Upper lobe of left lung (tissue), 6 donors: ENCODE measurements around the gene MYOF. TPM values are rescaled to one million over a fixed set of nuclear protein-coding genes. Genes with fewer than 3 reads are reported as not detected.
A peak's percentile ranks its signal among the peaks of the same experiment; 100 is the strongest.

Experiments
- ATAC-seq, 2 donors: fragments of 200-7000 bp; cut with Tn5 transposase; one replicate each; pipeline ENCODE4 v1.9.1; 2022; ENCODE audit warnings: mild to moderate bottlenecking in 2 of 2, moderate library complexity in 2 of 2; ENCODE audit not compliant: low FRiP score in 2 of 2
- DNase-seq, 2 donors: peaks; one replicate each; pipeline ENCODE4 v3.0.0-alpha.2; 2019 to 2020
- H3K27ac ChIP-seq, 4 donors: fragments of 200-600 bp; sonication (generic); one replicate each; pipeline ENCODE4 v1.5.1; 2016 to 2019
- H3K27me3 ChIP-seq, 4 donors: fragments of 200-600 bp; sonication (generic); one replicate each; pipeline ENCODE4 v1.5.1; 2017 to 2019
- H3K36me3 ChIP-seq, 4 donors: fragments of 200-600 bp; sonication (generic); one replicate each; pipeline ENCODE4 v1.5.1; 2016 to 2019
- H3K4me1 ChIP-seq, 4 donors: fragments of 200-600 bp; sonication (generic); one replicate each; pipeline ENCODE4 v1.5.1; 2018 to 2019
- H3K4me3 ChIP-seq, 4 donors: fragments of 200-600 bp; sonication (generic); one replicate each; pipeline ENCODE4 v1.5.1; 2017 to 2019; ENCODE audit warnings: mild to moderate bottlenecking in 2 of 4, moderate library complexity in 1 of 4
- H3K9me3 ChIP-seq, 4 donors: fragments of 200-600 bp; sonication (generic); one replicate each; pipeline ENCODE4 v1.5.1; 2018 to 2019
- EP300 ChIP-seq, 4 donors: sonication (generic); formaldehyde crosslinking; IDR thresholded peaks; one replicate each; pipeline ENCODE4 v1.5.1; 2017; ENCODE audit warnings: antibody characterized with exemption in 4 of 4, control low read depth in 2 of 4
- POLR2A ChIP-seq, 4 donors: fragments of 450-650 bp; IDR thresholded peaks; one replicate each; pipeline ENCODE4 v1.5.1; 2016 to 2017; ENCODE audit warnings: antibody characterized with exemption in 4 of 4, mild to moderate bottlenecking in 2 of 4
- POLR2AphosphoS5 ChIP-seq, 2 donors: sonication (generic); formaldehyde crosslinking; IDR thresholded peaks; one replicate each; pipeline ENCODE4 v1.5.1; 2017; ENCODE audit warnings: antibody characterized with exemption in 2 of 2
- WGBS, 2 donors: methylation state at CpG; one replicate each; pipeline ENCODE4 v1.1.5; 2017 to 2018; 5-methylcytosine and 5-hydroxymethylcytosine counted together
- total RNA-seq, 6 donors: library from RNA; depleted of rRNA in 4 of 6; stranded (reverse); fragments of >200 nt in 4 of 6; gene quantifications; one replicate each; pipeline versions ENCODE4 v1.1.0 to v1.2.1, GENCODE V29; 2016 to 2021
- TF ChIP-seq, protein P1 (sequence below), 6 experiments: fragments of 450-650 bp in 4 of 6; fragments of 200-600 bp in 2 of 6; sonication (generic) in 2 of 6; IDR thresholded peaks; one replicate each; pipeline ENCODE4 v1.5.1; 2016 to 2019; ENCODE audit warnings: antibody characterized with exemption in 6 of 6
- donor health status: DM: no; HTN: no; CAD: no; lungs with moderate emphysema.
- donor health status: DM: no; HTN: yes; CAD: no; lungs with severe emphysema.

The MYOF gene
- total RNA-seq, 6 donors from 2014 or later = 83.9 to 168 (median 129) TPM

DNA sequence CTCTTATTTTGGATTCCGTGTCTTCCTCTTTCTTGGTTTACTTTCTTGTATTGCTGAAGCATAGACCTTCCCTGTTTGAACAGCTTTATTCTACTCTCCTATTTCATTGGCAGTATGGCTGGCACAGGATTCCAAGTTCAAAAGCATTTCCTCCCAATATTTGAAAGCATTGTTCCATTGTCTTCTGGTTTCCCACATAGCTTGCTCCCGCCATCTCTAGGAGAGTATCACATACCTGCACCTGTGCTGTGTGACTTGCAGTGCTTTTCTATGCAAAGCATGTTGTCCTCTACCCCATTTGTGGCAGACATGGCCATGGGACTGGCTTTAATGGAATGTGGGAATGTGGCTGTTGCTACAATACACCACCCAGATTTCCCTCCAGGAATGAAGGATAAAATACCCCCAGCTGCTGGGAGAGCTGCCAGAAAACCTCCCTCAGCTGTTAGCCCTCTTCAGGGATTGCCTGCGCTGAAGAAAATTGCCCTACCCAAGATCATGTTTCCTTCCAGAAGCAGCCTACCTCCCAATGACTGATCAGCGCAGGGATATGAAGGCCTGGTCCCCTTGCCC lies 6.9 kb upstream of the MYOF start:
- 79 to 88% methylated on average over 3 to 4 of the region's 4 CpGs for WGBS, 2 donors

DNA sequence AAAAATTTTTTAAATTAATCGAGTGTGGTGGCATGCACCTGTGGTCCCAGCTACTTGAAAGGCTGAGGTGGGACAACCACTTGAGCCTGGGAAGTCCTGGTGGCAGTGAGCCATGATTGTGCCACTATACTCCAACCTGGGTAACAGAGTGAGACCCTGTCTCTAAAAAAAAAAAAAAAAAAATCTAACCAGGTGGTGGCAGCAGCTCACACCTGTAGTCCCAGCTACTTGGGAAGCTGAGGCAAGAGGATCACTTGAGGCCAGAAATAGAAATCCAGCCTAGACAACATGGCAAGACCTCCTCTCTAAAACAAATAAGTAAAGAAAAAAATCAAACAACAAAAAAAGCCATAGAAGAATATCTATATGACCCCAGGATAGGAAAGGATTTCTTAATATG lies 3.6 kb upstream of the MYOF start:
- H3K36me3 ChIP-seq = no peaks in the 10 kb centered on the region
- TF ChIP-seq POLR2AphosphoS5 (IDR thresholded peaks at IDR 0.05) (no peak), EP300 (IDR thresholded peaks at IDR 0.05) (no peak), POLR2A (IDR thresholded peaks at IDR 0.05) (no peak)
- TF ChIP-seq, protein P1, sequence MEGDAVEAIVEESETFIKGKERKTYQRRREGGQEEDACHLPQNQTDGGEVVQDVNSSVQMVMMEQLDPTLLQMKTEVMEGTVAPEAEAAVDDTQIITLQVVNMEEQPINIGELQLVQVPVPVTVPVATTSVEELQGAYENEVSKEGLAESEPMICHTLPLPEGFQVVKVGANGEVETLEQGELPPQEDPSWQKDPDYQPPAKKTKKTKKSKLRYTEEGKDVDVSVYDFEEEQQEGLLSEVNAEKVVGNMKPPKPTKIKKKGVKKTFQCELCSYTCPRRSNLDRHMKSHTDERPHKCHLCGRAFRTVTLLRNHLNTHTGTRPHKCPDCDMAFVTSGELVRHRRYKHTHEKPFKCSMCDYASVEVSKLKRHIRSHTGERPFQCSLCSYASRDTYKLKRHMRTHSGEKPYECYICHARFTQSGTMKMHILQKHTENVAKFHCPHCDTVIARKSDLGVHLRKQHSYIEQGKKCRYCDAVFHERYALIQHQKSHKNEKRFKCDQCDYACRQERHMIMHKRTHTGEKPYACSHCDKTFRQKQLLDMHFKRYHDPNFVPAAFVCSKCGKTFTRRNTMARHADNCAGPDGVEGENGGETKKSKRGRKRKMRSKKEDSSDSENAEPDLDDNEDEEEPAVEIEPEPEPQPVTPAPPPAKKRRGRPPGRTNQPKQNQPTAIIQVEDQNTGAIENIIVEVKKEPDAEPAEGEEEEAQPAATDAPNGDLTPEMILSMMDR (IDR thresholded peaks at IDR 0.05) = no peak
- H3K9me3 ChIP-seq = no peaks in the 10 kb centered on the region
- WGBS, 2 donors = 45 to 50% methylated on average over 1 of the region's 1 CpG
- H3K27me3 ChIP-seq = no peaks in the 10 kb centered on the region
- no peak for ATAC-seq
- H3K4me3 ChIP-seq = no peak overlapping the region
- H3K4me1 ChIP-seq = peaks cover 0 to 5% (median 1%) of the 10 kb centered on the region in 4 donors
- no peak for DNase-seq
- H3K27ac ChIP-seq = no peak overlapping the region

More for the DNA sequence above, 6.9 kb upstream of the MYOF start:
- Histone ChIP-seq H3K4me3 (no peak overlapping the region), H3K27me3 (no peaks in the 10 kb centered on the region), H3K9me3 (no peaks in the 10 kb centered on the region), H3K36me3 (no peaks in the 10 kb centered on the region), H3K4me1 (no peaks in the 10 kb centered on the region), H3K27ac (no peak overlapping the region)
- no peak for ATAC-seq
- TF ChIP-seq POLR2A (IDR thresholded peaks at IDR 0.05) (no peak), EP300 (IDR thresholded peaks at IDR 0.05) (no peak), POLR2AphosphoS5 (IDR thresholded peaks at IDR 0.05) (no peak)
- TF ChIP-seq, protein P1 (IDR thresholded peaks at IDR 0.05) = no peak
- DNase-seq = no peak

DNA sequence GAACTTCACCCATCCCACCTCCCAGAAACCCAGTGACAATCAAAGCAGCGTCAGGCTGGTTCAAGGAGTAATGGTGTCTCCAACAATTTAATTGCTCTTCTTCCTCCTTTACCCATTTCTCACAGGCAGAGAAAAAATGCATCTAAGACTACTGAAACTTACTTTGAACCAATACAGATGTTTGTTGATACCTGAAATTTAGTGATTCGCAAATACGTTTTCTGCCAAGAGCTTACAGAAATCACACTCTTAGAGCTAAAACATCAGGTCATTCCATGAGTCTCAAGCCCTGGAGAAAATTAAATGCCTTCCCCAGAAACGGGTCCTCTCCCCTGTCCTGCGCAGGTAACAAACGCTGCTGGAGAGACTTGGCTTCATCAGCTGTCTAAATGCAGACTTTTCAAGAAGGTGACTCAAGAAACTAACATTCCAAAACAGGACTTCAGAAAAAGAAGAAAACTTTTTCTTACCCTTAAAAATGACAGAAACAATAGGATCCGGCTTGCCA lies 443 bp downstream of the MYOF start:
- Histone ChIP-seq H3K27me3 (no peaks in the 10 kb centered on the region), H3K36me3 (no peaks in the 10 kb centered on the region), H3K4me1 (peaks cover 5 to 12% (median 10%) of the 10 kb centered on the region in 4 donors), H3K4me3 (peak overlapping the region; percentile 37 to 57 (median 51)), H3K27ac (peak overlapping the region; percentile 87 to 90 (median 88)), H3K9me3 (no peaks in the 10 kb centered on the region)
- no peak for TF ChIP-seq POLR2A (IDR thresholded peaks at IDR 0.05)
- TF ChIP-seq POLR2AphosphoS5 (IDR thresholded peaks at IDR 0.05) = no peak
- no peak for TF ChIP-seq EP300 (IDR thresholded peaks at IDR 0.05)
- TF ChIP-seq, protein P1 (IDR thresholded peaks at IDR 0.05) = no peak
- 19 to 32% methylated on average over 7 of the region's 7 CpGs for WGBS, 2 donors
- DNase-seq (no peak), ATAC-seq (peak in 1 of 2 donors; percentile 25)

DNA sequence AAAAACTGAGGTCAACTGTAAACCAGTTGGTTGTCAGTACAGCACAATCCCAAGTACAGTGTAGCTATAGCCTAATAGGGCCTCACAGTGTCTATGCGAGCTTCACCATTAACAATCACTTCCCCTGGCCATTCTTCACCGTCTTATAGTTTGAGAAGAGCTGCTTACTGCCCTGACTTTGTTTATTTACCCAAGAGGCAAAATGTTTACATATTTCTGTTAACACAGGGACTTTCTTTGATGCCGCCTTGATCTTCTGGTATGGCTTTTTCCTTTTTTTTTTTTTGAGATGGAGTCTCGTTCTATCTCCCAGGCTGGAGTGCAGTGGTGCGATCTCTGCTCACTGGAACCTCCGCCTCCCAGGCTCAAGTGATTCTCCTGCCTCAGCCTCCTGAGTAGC lies 3.3 kb downstream of the MYOF start:
- no peaks in the 10 kb centered on the region for H3K27me3 ChIP-seq
- H3K36me3 ChIP-seq = no peaks in the 10 kb centered on the region
- DNase-seq = no peak
- H3K27ac ChIP-seq = peak overlapping the region in 2 of 4 donors; percentile 14 to 17
- H3K4me1 ChIP-seq = peaks cover 13 to 25% (median 20%) of the 10 kb centered on the region in 4 donors
- H3K9me3 ChIP-seq = no peaks in the 10 kb centered on the region
- 61 to 63% methylated on average over 6 of the region's 6 CpGs for WGBS, 2 donors
- TF ChIP-seq, protein P1 (IDR thresholded peaks at IDR 0.05) = no peak
- TF ChIP-seq POLR2AphosphoS5 (IDR thresholded peaks at IDR 0.05) (no peak), EP300 (IDR thresholded peaks at IDR 0.05) (no peak), POLR2A (IDR thresholded peaks at IDR 0.05) (no peak)
- peak overlapping the region in 1 of 4 donors; percentile 57 for H3K4me3 ChIP-seq
- no peak for ATAC-seq

DNA sequence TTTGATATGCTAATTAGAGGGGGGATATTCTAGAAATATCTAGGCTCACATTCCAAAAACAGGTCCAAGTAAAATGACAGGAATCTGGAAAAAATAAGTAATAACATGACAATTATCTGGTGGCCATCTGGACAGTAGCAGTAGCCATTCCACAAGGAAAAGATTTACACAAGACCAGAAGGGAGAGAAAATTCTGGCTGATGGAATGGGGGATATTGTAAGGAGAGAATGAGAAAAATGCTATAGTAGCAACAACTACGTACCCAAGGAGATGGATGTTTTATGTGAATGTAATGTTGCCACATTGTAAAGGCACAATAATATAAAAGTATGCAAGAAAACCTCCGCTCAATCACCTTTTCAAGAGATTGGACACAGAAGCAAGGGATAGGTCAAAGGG lies 5.4 kb downstream of the MYOF start:
- TF ChIP-seq POLR2A (IDR thresholded peaks at IDR 0.05) = no peak
- TF ChIP-seq, protein P1 (IDR thresholded peaks at IDR 0.05) = no peak
- 86 to 100% methylated on average over 2 of the region's 2 CpGs for WGBS, 2 donors
- ATAC-seq (no peak), DNase-seq (no peak)
- no peaks in the 10 kb centered on the region for H3K27me3 ChIP-seq
- no peaks in the 10 kb centered on the region for H3K9me3 ChIP-seq
- peak overlapping the region; percentile 35 to 77 (median 68) for H3K27ac ChIP-seq
- H3K36me3 ChIP-seq = no peaks in the 10 kb centered on the region
- H3K4me3 ChIP-seq = no peak overlapping the region
- H3K4me1 ChIP-seq = peaks cover 16 to 34% (median 29%) of the 10 kb centered on the region in 4 donors
